SKM-1 (cell line): ENCODE data around the gene TMEM236.

ENCODE experiments used
- DNase-seq: peaks from one replicate; lab custom pipeline; 2025; ENCODE audit not compliant: unreplicated experiment; lab: John Stamatoyannopoulos, UW

TMEM236 gene

DNA sequence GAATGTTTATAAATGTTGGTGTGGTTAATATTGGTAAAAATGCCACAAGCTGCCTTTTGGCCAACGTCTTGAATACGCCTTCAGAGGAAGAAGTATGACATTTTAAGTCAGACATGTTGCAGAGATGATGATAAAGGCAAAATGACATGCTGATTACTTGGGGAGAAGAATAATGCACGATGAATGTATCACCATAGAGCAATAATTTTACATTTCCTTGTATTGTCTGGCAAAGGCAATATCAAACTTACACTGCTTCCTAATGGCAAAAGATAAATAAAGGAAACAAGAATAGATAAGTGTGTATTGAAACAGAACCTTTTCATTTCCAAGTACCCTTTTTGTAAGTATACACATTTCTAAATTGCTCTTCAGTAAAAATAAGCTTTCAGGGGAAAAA lies 65.8 kb downstream of the TMEM236 start:
- no peak for DNase-seq

DNA sequence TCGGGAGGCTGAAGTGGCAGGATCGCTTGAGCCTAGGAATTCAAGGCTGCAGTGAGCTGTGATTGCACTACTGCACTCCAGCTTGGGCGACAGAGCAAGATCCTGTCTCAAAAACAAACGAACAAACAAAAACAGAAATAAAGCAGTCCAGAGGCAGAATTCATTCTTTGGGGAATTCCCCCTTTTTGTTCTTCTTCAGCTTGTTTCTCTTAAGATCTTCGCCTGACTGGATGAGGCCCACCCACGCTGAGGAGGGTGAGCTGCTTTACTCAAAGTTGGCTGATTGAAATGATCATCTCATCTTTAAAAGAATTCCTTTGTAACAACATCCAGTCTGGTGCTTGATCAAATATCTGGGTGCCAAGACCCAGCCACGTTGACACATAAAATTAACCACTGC lies 67.8 kb downstream of the TMEM236 start:
- DNase-seq: no peak

DNA sequence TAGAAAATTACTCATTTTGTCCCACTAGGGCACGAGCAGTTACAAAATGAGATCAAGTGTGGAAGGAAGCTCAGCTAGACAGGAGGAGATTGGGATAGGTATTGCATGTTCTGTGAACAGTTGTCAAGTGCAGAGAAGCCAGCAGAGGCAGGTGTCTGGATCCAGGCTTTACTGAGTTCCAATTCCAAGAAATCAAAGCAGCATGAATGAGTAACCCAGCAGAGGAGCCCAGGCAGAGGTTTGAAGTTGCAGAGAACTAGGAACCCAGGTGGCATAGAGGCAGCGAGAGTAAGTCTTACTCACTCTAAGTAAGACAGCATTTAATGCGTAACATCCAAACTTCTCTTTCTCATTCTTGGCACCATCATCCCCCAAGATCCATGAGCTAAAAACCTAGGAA lies 68.9 kb downstream of the TMEM236 start:
- no peak for DNase-seq

DNA sequence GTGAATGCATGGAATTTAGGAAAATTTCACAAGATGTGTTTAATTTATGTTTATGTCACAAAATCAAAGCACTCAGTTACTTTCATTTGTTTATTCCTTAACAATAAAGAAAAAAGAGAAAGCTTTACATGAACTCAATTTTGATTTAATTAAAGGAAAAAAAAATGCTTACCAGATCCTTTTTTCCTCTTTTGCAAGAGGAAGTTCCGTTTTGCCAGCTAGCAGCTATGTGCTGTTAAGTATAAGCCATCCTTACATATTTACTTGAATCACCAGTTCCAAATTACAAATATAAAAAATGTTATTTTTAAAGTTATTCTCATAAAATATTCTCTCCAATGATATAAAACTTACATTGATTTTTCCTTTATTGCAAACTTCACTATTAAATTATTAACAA lies 69.9 kb downstream of the TMEM236 start:
- no peak for DNase-seq

DNA sequence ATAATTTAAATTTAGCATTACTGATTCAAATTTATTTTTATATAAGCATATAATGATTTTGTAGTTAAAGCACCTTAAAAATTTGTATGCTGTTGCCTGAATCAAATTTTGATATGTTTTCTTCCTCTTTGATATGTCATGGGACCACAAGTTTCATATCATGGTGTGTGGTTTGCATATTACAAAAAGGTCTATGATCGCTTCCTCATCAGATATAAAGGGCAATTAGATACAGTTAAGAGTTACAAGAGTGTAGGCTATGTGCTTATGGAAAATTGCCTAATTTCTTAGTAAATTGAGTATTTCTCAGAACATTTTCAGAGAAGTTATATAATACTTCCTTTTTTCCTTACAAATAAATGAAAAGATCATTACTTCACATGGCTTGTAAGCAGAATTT lies 79.3 kb downstream of the TMEM236 start:
- no peak for DNase-seq

DNA sequence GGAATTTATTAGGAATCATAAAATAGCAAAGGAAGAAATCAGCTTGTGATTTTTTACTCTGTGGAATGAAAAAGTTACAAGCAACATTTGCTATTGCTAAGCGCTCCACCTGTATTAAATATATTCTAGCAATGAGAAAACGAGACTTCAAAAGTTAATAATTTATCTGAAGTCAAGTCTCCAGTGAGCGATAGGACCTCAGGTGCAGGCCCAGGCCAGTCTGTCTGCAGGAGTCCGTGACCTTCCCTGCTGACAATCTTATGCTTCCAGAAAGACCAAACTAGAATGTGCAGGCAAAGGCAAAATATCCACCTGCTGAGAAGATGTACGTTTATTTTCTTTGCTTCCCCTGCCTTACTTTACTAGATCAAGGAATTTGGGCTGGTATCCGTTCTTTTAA lies 79.9 kb downstream of the TMEM236 start:
- DNase-seq: no peak

DNA sequence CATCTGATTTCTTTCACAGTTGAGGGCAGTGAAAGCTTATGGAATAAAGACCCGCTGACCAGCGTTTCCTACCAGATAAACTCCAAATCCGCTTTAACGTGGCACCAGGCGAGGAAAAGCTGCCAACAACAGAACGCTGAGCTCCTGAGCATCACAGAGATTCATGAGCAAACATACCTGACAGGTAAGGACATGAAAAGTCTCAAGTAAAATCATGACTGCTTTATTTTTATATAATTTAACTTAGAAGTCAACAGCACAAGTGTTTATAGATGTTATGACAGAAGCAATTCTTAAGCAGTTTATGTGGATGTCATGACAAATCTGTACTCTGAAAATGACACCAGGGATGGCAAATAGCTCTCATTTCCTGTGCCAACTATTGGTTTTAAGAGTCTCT lies 81.7 kb downstream of the TMEM236 start:
- DNase-seq: no peak

DNA sequence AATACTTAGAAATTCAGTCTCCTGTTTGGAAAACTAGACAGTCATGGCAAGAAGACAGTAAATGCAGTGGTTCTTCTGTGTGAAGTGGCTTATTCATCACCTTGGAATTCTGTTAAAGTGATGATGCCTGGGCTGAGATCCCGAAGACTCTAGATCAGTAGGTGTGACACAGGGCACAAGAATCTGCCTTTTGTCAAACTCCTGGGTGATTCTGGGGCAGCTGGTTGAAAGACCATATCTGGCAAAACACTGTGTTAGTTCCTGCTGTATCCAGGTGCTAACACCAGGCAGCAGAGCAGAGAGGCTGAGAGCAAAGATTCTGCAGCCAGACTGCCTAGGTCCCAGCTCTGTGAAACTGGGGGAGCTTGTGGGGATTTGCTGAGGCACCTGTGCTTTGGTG lies 83.7 kb downstream of the TMEM236 start:
- no peak for DNase-seq

DNA sequence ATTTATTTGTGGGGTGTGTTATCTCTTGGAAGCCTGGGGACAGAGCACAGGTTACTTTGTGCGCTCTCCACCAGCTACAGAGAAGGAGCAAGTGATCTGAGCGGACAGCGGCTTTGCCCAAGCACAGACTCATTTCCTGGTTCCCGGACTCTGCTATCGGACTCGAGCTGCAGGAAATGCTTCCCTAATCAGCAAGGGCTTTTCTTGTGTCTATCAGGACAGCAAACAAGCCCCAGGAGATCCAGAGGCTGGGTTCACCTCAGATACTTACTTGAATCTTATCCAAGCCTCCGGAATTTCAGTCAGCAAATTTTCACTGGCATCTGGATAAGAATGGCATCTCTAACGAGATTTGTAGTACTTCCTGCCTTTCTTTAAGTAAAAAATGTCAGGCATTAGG lies 84.9 kb downstream of the TMEM236 start:
- no peak for DNase-seq

DNA sequence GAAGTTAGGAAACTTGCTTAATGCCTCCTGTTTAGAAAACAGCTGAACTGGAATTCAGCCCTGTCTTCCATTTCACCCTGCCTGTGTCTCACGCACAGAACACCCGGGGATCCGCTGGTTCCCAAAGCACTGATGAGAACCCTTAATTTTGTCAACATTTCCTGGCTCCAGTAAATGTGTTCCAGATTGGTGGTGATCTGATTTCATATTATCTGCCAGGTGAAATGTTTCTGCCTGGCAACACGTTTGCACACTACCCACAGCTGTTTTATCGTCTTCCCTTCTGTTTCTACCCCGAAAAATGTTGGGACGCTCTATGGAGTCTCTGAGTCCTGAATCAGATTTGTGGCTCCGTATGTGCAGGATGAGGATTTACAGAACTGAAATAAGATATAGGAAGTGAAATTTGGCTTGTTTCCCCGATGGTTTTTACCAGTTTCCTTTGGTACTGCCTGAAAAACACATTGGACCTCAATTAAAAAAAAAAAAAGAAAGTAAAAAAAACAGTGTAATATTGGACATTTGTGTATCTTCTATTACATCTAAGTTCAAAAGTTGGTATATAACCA lies 86.2 kb downstream of the TMEM236 start:
- DNase-seq: no peak

DNA sequence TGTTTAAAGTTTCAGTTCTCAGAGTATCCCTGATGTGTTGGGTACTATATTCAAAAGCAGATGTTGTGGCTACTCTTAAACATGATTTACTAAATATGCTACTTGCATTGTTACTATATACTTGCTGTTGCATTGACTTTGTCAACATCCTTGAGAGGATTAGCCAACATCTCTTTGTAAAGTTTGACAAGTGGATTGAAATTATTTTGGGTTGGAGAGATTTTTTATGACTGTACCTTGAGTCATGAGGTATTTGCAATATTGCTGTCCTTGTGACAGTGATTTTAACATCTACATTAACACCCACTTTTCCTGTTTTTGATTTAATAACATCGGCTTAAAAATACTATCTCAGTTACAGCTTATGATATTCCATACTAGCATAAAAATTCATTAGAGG lies 89.0 kb downstream of the TMEM236 start:
- no peak for DNase-seq

DNA sequence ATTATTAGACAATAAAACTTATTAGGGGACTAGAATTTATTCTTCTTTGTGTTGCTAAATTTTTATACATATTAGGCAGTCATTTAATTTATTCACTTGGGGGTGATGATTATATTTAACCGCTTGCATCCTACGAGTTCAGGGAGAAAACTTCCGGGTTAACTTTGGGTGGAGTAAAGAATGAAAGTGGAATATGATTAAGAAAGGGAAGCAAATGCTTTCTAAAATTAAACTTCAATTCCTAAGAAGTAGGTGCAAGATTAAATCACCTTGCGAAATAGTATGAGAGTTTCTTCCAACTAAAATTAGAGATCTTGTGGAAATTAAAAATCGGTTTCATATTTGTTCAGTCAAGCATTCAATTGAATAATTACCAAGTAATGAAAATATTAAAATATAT lies 90.6 kb downstream of the TMEM236 start:
- no peak for DNase-seq

DNA sequence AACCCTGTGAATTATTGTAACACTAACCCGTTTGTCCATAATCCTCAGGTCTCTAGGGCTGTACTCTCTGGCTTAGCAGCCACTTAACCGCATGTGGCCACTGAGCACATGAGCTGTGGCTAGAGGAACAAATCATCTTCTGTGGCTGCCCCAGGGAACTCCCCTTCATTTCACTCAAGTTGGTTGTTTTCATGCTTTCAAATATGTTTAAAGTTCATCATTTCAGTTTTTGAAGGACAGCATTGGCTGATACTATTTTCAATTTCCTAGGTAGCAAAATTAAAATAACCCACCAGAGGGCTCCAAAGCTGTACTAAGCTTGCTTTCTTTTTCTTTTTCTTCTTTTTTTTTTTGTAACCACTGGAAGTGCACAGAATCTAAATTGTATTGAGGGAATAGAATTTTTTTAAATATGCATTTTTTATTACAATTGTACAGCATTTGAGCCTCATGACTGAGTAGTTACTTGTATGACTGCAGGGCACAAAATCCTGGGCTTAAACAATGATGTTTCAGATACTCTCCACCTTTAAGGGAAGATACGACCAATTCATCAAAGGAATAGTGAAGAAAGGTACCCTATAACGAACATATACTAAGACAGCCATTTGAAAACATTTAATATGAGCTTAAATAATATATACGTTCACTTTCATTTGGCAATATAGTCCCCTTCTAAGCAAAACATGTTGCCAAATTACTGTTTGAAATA lies 95.7 kb downstream of the TMEM236 start:
- no peak for DNase-seq

DNA sequence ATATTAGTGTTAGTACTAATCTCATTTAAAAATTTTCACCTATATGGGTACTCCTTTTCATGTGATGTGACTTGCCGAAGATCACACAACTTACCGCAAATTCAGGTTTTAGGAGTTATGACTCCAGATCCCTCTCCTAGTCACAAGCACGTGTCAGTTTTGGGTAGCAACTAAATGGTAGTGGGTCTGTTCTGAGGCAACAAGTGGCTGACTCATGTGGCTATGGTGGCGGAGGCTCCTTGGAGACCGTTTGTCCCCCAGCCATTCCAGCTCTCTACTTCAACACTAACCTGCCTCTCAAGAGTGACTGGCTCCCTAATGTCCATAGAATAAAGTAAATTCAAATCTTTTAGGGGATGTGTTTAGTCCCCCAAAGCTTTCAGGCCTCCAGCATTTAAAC lies 96.6 kb downstream of the TMEM236 start:
- DNase-seq: no peak
